Endometrial microvascular endothelial cells (primary cell): ENCODE results near the gene CREB3L2. TPM values are rescaled to one million over a fixed set of nuclear protein-coding genes. Genes with fewer than 3 reads are reported as not detected.
"Not testable (repeated sequence)": the region's sequence is repeated elsewhere in the genome, so short reads cannot be mapped to it uniquely, and the experiment has no call there.

Experiments
- in situ Hi-C: cut with HindIII; loops from 2 replicates; pipeline ENCODE4 v1.10.0; 2017; ENCODE audit warnings: low sequenced_read_pairs, low pct_unique_long_range_greater_than_20kb; ENCODE audit errors: inconsistent ontology term
- total RNA-seq: library from RNA; depleted of rRNA; stranded (reverse); fragments of >200 nt; gene quantifications from one replicate; pipeline ENCODE4 v1.2.3, GENCODE V29; 2015; ENCODE audit errors: inconsistent ontology term

Gene CREB3L2
- total RNA-seq, 1 donor from 2014 or later, result 38.9 TPM

DNA sequence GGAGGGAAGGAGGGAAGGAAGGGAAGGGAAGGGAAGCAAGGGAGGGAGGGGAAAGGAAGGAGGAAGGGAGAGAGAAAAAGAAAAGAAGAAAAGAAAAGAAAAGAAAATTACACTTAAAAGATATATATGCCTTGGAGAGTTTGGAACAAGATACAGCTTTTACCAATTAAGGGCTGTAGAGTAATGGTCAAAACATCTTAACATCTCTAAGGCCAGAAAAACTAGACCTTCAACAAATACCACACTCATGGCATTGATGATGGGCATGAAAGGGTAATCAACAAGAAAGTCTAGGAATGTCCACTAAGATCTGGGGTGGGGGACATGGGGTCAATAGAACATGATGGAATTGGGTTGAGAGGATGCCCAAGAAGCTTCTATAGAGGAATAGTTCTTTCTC lies 74.5 kb downstream of the CREB3L2 start:
- in situ Hi-C loops, result no loop called here

DNA sequence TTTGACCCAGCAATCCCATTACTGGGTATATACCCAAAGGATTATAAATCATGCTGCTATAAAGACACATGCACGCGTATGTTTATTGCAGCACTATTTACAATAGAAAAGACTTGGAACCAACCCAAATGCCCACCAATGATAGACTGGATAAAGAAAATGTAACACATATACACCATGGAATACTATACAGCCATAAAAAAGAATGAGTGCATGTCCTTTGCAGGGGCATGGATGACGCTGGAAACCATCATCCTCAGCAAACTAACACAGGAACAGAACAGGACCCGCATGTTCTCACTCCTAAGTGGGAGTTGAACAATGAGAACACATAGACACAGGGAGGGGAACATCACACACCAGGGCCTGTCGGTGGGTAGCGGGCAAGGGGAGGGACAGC lies 75.7 kb downstream of the CREB3L2 start:
- in situ Hi-C loops, result not testable (repeated sequence)

DNA sequence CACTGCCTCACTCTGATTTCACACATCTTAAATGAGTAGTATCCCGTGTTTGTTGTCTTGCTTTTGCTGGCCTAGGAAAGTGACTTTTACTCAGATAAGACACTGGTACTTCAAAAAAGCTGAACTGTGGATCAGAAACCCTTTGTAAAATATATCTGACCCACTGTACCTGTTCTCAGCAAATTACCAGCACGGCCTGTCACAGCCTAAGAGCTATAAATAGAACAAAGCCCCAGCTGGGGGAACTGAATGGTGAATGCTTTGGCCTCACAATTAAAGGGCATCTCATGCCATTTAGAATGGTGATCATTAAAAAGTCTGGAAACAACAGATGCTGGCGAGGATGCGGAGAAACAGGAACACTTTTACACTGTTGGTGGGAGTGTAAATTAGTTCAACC lies 76.1 kb downstream of the CREB3L2 start:
- in situ Hi-C loops, result no loop called here

DNA sequence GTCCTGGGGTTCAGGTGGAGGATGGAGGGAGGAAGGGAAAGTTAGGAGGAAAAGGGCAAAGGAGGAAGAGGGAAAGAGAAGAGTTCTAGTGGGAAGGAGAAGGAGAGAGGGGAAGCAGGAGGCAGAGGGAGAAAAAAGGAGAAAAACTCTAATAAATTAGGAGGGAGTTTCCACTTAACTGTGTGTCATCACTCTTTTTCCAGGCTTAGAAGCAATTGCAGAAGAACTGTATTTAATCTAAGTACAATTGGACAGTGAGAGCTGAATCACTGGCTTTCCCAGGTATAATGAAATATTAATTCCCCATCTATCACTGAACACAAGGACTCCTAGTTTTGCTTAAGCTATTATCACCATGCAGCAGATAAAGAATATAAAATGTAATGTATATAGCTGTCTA lies 76.8 kb downstream of the CREB3L2 start:
- in situ Hi-C loops, result no loop called here

DNA sequence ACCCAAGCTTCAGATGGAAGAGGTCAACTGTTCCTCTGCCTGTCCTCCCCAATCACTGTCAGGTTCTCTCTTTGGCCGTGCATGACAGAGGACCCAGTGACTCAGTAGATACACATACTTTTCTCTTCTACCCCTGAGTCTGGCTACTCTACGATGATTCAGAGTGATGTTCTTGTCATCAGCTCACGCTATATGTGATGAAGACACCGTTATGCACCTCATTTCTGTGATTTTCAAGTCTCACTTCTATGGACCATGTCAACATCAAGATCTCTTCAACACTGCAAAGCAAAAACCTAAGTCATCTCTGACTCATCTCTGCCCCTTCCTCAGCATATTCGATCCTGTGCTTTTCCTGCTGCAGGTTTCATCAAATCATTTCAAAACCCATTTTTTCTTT lies 78.5 kb downstream of the CREB3L2 start:
- in situ Hi-C loops, result no loop called here

DNA sequence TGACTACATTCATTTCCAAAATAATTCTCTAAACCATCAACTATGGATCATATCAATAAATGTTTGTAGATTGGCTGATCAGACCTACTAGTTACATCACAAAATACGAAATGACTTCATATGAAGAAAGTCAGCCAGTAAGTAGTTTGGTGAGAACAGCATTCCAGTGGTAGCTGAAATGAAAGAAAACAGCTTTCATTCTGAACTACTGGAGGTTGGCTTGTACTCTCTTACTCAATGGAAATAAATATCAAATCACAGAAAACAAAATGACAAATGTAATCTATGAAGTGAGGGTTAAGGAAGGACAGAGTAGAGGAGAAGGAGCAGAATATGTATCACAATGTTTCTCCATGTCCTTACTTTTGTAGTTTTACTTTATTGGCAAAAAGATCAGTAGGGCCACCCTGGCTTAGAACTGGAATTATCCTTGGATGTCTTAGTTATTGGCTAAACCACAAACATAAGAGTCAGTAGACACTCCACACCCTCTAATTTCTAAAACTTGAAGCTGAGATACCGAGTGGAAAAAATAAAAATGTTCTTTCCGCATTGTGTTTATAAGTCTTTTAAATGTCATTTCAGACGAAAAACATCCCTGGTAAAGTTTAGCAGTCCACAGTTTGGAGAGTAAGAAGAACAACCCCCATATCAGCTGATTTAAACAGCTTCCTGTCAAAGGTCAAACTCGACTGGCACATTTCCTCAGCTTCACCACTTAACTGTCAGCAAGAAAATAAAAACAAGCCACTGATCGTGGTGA lies 81.1 kb downstream of the CREB3L2 start:
- in situ Hi-C loops, result no loop called here

DNA sequence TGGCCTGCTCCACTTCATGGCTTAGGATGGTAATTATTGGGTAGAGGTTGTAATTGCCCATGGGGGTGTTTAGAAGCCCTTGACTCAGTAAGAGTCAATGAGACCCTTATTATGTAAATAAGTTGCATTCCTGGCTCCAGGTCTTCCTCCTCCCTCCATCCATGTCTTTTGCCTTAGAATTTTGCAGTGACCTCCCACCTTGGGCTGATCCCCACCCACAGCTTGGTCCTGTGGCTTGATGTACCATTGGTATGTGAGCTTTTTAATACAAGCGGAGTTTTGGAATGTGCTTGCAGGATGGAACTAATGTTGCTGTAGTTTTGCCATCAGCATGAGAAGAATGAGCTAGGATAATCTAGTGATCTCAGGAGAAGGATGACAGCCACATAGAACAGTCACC lies 81.9 kb downstream of the CREB3L2 start:
- in situ Hi-C loops, result no loop called here

DNA sequence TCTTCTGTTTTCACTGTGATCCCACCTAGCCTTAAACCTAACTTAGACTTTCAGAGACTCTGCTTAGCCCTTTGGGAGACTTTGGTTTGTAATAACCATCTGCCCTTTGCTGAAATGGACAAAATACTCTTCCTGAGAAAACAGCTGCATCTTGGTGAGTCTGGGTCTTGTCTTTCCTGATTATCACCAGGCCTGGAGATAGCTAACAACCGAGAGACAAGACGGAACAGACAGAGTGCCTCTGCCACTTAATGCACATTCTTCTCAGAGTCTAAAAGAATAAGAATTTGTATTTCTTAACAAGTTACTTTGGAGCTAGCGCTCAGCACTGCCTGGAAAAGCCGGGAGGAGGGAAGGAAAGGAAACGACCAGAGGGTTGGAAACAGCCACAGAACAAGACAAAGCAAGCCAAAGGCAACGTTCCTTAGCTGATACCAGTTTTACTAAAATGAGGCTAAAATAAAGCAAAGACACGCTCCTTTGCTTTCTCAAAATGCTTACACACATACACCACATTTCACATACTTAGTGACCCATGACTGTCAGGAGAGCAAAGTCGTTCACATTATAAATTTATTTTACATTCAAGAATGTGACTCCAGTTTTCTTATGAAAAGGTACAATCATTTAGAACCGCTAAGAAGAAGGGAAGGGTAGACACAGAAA lies 84.8 kb downstream of the CREB3L2 start:
- in situ Hi-C loops, result no loop called here

DNA sequence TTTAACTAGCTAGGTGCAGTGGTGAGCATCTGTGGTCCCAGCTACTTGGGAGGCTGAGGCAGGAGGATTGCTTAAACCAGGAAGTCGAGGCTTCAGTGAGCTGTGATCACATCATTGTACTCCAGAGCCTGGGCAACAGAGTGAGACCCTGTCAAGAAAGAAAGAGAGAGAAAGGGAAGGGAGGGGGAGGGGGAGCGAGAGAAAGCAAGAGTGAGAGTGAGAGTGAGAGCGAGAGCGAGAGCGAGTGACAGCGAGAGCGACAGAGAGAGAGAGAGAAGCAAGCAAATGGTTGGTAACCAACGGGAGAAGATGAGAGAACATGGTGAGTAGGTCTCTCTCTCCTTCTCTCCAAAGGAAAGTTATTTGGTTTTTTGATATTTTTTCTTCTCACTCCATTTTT lies 85.3 kb downstream of the CREB3L2 start:
- in situ Hi-C loops, result no loop called here

DNA sequence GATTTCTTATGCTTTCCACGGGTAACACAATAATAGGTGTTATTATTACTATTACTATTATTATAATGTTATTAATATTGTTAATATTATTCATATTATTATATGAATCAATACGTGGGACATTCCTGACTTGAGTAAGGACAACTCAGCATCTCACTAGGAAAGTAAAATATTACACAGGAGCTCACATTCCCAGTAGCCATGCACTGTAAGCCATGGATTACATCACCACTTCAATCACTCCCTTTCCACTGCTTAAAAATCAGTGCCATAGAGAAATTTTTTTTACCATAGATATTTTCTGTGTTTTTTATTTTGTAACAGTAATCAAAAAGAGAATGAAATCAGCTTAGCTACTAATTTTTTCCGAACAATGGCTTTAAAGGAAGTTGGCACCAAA lies 86.6 kb downstream of the CREB3L2 start:
- in situ Hi-C loops, result no loop called here

DNA sequence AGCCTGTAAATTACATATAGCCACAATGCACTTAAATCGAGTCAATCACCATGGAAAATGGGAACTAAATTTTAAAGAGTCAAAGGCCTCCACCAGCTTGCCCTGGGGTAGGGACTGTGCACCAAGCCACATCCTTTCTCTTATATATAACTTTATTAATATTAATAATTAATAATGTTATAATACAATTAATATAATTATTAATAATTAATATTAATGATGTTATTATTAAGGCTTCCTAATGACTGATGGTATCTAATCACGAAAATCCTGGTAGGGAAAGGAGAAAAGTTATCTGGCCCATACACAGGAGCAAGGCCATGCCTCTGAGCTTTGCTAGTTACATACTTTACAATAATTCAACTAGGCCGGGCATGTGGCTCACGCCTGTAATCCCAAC lies 87.9 kb downstream of the CREB3L2 start:
- in situ Hi-C loops, result no loop called here

DNA sequence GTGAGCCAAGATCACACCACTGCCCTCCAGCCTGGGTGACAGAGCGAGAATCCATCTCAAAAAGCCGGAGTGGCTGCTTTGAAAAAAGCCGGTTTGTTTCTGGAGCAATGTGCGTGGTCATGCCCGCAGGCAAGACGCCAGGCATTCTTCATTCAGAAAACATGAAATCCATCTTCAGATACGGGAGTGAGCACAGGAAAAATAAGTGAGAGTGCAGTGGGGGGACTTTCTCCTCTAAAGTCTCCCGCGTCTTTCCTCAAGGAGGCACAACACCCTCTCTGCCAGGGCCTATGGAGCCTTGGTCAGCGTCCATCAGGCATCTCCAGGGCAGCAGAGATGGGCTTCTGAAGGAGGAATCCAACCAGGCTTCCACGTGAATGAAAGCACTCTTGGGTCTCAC lies 92.8 kb downstream of the CREB3L2 start:
- in situ Hi-C loops, result no loop called here

DNA sequence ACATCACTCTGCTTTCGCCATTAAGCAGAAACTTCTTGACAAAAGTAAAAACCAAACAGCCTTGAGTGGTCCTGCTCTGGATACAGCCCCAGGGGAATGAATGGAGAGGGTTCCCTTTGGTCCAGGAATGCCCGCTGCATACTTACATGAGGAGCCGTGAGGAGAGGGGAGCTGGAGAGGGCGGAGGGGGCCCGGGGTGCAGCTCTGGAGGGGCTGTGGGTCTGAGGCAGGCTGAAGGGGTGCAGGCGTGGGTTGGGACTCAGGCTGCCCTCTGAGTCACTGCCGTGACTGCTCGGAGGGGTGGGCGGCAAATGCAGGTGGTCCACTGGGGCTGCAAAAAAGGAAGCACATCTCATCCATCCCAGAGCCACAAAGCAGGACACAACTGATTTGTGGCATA lies 93.8 kb downstream of the CREB3L2 start:
- in situ Hi-C loops, result no loop called here

DNA sequence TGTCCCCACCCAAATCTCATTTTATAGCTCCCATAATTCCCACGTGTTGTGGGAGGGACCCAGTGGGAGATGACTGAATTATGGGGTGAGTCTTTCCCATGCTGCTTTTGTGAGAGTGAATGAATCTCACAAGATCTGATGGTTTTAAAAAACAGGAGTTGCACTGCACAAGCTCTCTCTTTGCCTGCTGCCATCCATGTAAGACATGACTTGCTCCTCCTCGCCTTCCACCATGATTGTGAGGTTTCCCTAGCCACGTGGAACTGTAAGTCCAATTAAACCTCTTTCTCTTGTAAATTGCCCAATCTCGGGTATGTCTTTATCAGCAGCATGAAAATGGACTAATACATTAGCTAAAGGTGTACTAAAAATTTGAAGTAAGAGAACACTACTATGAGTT lies 95.2 kb downstream of the CREB3L2 start:
- in situ Hi-C loops, result not testable (repeated sequence)

DNA sequence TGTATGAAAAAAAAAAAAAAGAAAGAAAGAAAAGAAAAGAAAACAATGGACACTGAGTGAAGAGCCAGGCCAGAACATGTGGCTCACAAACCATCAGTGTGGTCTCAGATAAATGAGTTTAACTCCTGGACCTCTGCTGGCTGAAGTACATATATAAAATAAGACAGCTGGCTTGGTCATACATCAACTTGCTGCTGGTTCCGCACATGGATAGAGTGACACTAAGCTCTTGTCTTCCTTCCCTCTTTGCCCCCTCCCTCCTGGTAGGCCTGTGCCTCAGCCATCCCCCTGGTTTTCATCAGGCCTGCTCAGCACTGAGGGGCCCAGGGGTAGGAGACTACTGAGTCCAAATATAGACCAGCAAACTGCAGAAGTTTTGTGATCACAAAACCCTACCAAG lies 97.1 kb downstream of the CREB3L2 start:
- in situ Hi-C loops, result no loop called here

DNA sequence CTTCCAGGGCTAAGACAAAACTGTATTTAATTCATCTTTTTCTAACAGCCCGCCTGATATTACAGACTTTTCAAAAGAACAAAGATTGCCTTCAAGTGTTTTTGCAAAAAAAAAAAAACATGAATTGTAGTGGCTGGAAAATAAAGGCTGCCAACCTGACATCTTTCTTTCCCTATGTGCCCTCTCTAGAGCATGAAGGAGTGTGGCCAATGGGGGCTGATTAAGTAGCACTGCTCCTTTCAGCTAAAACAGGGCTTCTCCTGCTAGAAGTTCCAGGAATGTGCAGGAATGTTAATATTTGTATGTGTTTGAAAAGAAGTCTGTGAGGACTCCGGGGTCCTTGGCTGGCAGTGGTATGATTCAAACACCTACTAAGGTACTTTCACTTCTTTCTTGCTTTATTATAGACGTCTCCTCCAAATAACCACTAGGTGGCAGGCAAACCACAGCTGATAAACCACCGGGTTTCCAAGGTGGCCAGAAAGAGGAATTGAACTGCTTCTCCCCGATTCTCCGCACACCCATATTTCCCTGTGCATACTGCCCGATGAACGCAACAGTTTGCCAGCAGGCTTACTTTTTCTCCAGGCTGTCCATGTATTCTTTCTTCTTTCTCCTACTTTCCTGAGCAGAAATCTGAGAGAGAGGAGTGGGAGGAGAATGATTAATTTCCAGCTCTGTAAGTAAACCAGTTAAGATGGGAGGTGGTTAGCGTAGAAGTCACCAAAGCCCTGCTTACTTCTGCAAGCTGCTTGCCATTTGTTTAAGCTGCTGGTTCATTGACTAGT lies 98.3 kb downstream of the CREB3L2 start:
- in situ Hi-C loops, result no loop called here

DNA sequence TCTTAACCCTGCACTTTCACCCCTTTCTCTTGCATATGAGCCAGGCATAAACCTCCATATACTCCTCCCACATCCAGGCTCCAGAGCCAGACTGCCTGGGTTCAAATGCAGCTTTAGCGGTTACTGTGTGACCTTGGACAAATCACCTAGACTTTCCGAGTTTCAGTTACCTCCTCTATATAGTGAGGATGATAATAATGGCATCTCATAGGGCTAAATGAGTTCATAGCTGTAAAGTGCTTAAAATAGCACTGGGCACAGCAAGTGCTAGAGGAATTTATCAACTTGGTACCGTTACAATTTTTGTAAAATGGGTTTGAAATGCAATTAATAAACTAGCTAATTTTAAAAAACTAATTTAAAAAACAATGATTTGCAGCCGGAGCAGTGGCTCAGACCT lies 101.7 kb downstream of the CREB3L2 start:
- in situ Hi-C loops, result no loop called here

DNA sequence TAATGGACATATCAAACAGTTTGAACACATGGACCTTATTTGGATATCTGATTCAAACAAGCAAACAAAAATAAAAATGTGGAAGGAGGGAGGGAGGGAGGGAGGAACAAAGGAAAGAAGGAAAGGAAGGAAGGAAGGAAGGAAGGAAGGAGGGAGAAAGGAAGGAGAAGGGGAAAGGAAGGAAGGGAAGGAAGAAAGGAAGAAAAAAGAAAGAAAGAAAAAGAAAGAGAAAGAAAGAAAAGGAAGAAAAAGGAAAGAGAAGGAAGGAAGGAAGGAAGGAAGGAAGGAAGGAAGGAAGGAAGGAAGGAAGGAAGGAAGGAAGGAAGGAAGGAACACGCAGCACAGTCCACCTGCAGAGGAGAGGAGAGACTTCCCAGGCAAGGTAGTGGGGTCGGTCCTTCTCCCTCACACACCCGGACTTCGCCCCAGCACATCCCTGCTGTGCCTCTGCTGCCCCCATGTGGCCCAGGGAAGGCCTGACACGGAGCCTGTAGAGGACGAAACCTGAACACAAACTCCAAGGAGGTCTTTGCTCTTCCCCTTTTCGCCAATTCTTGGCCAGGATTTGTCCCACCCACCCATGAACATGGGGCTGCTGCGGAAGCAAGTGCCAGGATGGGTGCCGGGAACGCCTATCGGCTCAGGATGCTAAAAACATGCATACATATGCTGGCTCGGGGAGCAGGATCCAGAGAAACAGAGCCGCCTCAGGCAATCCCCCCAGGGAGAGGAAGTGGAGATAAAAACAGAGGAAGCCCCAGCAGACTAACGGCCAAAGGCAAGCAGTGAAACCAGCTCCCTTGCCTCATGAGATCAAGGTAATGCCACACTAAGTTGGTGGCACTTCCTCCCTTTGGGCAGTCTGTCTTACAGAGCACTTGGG lies 102.8 kb downstream of the CREB3L2 start:
- in situ Hi-C loops, result no loop called here
